ENCODE results near the gene CTSW.

- TF ChIP-seq SIN3A (IDR thresholded peaks at IDR 0.05; ENCODE audit: borderline replicate concordance, low read depth, low read length) (no peak), CTCF (IDR thresholded peaks at IDR 0.05) (no peak), RCOR1 (IDR thresholded peaks at IDR 0.05; ENCODE audit: low read length) (no peak), TAF1 (IDR thresholded peaks at IDR 0.05; ENCODE audit: borderline replicate concordance, low read depth, low read length) (no peak), EZH2phosphoT487 (IDR thresholded peaks at IDR 0.05; ENCODE audit: borderline replicate concordance, low read depth) (no peak), FOSL2 (IDR thresholded peaks at IDR 0.05; ENCODE audit: borderline replicate concordance, low read depth) (no peak), NRF1 (IDR thresholded peaks at IDR 0.05; ENCODE audit: low read depth, low read length) (no peak), TEAD4 (IDR thresholded peaks at IDR 0.05; ENCODE audit: borderline replicate concordance, insufficient read depth) (no peak), RAD21 (IDR thresholded peaks at IDR 0.05; ENCODE audit: low read length) (no peak), FOXM1 (IDR thresholded peaks at IDR 0.05; ENCODE audit: low read depth) (no peak), POLR2AphosphoS5 (IDR thresholded peaks at IDR 0.05; ENCODE audit: low read depth, low read length) (no peak)
- TF ChIP-seq, protein P1, sequence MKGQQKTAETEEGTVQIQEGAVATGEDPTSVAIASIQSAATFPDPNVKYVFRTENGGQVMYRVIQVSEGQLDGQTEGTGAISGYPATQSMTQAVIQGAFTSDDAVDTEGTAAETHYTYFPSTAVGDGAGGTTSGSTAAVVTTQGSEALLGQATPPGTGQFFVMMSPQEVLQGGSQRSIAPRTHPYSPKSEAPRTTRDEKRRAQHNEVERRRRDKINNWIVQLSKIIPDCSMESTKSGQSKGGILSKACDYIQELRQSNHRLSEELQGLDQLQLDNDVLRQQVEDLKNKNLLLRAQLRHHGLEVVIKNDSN (IDR thresholded peaks at IDR 0.05; ENCODE audit: borderline replicate concordance, low read depth) = no peak
Observed at GRCh38 chr11:65903715-65904114, 24.1 kb downstream of the CTSW start.

Measured in SK-N-SH (cell line).